HG03196 (cell line): Measurements from ENCODE around the gene CDK4.
"Not testable (repeated sequence)": the region's sequence is repeated elsewhere in the genome, so short reads cannot be mapped to it uniquely, and the experiment has no call there.

Source experiments
- ATAC-seq: cut with Tn5 transposase; IDR thresholded peaks from one replicate; pipeline ENCODE4 v1.9.1; 2021; ENCODE audit not compliant: unreplicated experiment

The CDK4 gene

GRCh38 chr12:57726884-57727757 is 25.0 kb downstream of the CDK4 start:
- no peak for ATAC-seq

- no peak for ATAC-seq
Observed at GRCh38 chr12:57726151-57726883, 25.8 kb downstream of the CDK4 start.

DNA sequence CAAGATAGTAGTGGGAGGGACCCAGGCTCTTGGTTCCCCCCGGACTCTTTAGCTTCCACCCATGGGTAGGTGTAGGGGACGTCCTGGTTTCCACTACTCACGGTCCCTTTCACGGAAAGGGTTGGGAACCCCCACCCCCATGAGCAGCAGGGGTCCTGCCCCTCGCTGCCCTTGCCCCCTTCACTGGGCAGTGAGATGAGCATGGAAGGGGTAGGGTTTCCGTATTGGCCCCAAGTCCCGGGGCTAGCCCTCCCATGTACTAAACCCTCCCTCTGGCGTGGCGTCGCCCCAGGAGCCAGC is 26.3 kb downstream of the CDK4 start:
- ATAC-seq, result no peak

- ATAC-seq, result no peak
Observed at GRCh38 chr12:57724936-57725740, 27.0 kb downstream of the CDK4 start.

GRCh38 chr12:57724003-57724935 is 27.8 kb downstream of the CDK4 start:
- no peak for ATAC-seq

DNA sequence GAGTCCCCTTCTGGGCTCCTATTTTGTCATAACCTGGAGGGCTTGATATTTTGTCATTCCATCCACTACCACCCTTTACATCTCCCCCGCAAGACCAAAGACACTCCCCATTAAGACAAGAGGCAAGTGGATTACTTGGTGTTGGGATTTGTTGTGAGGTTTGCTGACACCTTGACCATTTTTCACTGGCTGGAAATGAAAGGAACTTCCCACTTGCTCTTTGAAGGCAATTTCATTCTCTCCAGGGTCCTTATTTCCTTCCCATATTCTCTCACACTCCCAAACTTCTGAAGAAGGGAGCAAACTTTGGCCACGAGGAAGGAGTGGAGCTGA is 28.5 kb downstream of the CDK4 start:
- no peak for ATAC-seq

DNA sequence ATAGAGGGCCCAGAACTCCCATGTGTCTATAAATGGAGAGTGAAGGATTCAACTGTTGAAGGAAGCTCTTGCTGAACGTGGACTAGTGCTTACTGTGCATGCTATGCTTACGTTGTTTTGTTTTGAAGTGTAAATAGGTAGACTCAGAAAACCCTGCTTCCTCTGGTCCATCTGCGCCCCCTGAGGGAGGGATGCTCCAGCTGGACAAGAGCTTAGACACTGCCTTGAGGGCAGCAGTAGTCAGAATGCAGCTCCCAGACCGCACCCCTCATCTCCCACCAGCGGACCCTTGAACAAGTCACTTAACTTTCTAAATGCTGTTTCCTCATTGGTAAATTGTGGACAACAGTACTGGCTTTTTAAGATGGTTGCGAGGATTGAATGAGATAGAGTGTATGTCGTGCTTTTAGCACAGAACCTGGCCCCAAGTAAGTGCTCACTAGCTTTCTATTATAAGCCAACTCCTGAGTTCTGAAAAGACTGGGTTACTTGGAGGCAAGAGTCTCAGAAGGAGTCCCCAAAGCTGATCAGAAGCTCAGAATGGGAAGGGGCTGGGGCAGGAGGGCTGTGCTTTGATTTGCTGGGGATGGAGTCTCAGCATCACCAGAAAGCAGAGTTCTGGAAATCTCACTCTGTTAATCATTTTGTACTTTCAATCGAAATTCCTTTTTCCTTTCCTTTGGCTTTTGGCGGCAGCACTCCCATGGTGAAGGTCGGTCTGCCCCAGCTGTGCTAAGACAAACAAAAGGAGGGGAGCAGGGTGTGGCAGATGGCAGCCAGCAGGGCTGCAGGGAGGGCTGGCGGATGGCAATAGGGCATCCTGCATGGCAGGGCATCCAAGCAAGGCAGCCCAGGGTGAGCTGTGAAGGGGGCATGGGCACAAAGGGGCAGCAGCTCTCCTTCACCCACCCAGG is 29.1 kb downstream of the CDK4 start:
- no peak for ATAC-seq

DNA sequence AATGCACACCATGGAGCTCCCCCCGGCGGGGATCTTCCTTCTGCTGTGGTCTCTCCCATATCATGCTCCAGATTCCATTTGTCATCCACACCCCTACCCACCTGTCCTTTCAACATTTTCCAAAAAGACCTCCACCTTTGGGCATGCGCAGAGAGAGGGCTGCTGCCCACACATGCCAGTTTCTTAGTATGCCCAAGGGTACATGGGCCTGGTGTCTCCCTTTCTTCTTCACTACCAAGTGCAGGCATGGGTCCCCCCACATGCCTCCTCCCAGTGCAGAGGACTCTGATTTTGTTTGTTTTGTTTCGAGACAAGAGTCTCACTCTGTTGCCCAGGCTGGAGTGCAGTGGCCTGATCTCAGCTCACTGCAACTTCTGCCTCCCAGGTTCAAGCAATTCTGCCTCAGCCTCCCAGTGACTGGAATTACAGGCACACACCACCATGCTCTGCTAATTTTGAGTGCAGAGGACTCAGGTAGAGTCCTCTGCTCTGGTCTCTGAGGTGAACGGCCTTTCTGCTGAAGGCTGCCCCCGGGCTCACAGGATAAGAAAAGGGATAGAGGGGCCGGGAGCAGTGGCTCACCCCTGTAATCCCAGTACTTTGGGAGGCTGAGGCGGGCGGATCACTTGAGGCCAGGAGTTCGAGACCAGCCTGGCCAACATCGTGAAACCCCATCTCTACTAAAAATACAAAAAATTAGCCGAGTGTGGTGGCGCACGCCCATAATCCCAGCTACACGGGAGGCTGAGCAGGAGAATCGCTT is 30.1 kb downstream of the CDK4 start:
- ATAC-seq, result not testable (repeated sequence)

DNA sequence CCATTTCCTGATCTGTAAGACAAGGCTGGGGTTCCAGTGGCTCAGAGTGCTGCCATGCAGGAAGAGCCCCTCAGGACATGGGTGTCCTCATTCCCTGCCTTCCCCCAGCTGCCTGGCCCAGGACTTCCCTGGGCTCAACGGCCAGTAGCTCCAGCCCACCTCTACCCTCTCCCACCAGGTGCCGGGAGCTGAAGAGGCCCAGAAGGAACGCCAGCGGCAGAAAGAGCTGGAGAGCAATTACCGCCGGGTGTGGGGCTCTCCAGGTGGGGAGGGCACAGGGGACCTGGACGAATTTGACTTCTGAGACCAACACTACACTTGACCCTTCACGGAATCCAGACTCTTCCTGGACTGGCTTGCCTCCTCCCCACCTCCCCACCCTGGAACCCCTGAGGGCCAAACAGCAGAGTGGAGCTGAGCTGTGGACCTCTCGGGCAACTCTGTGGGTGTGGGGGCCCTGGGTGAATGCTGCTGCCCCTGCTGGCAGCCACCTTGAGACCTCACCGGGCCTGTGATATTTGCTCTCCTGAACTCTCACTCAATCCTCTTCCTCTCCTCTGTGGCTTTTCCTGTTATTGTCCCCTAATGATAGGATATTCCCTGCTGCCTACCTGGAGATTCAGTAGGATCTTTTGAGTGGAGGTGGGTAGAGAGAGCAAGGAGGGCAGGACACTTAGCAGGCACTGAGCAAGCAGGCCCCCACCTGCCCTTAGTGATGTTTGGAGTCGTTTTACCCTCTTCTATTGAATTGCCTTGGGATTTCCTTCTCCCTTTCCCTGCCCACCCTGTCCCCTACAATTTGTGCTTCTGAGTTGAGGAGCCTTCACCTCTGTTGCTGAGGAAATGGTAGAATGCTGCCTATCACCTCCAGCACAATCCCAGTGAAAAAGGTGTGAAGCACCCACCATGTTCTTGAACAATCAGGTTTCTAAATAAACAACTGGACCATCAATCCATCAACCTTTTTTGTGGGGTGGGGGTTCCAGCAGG is 31.2 kb downstream of the CDK4 start:
- no peak for ATAC-seq

- no peak for ATAC-seq
Observed at GRCh38 chr12:57719777-57720605, 32.1 kb downstream of the CDK4 start.

GRCh38 chr12:57718641-57719528 is 33.2 kb downstream of the CDK4 start:
- no peak for ATAC-seq

GRCh38 chr12:57717846-57718640 is 34.1 kb downstream of the CDK4 start:
- no peak for ATAC-seq

GRCh38 chr12:57717131-57717530 is 35.0 kb downstream of the CDK4 start:
- no peak for ATAC-seq

- ATAC-seq, result no peak
Observed at GRCh38 chr12:57716305-57716704, 35.8 kb downstream of the CDK4 start.

- no peak for ATAC-seq
Observed at GRCh38 chr12:57715786-57716185, 36.3 kb downstream of the CDK4 start.
